Stimulated activated naive B cell treated with anti-CD40 and anti-IgM and Interleukin-4, amounts not matched to agents 10 μg/mL and 1 μg/mL and 100 μg/mL, for 72 hours (primary cell): ENCODE measurements around the gene CEP72.

Experiments
- ATAC-seq, 2 donors: fragments of 150-1000 bp; cut with Tn5 transposase; replicated peaks; 2 replicates each; pipeline ENCODE4 v1.10.0; 2021; ENCODE audit warnings: moderate library complexity in 1 of 2
- DNase-seq: peaks from one replicate; pipeline ENCODE4 v3.0.0; 2021
- H3K27ac Mint-ChIP-seq: one replicate; pipeline ENCODE4 v1.8.0; 2022; ENCODE audit warnings: mild to moderate bottlenecking, mixed read lengths
- H3K27me3 Mint-ChIP-seq, 2 donors: one replicate each; pipeline ENCODE4 v1.8.0; 2022; ENCODE audit warnings: mixed read lengths in 2 of 2
- H3K36me3 Mint-ChIP-seq, 2 donors: one replicate each; pipeline ENCODE4 v1.8.0; 2022; ENCODE audit warnings: mixed read lengths in 2 of 2, mild to moderate bottlenecking in 1 of 2
- H3K4me1 Mint-ChIP-seq, 2 donors: one replicate each; pipeline ENCODE4 v1.8.0; 2022; ENCODE audit warnings: mixed read lengths in 2 of 2, mild to moderate bottlenecking in 1 of 2
- H3K4me3 Mint-ChIP-seq, 2 donors: one replicate each; pipeline ENCODE4 v1.8.0; 2022; ENCODE audit warnings: mild to moderate bottlenecking in 2 of 2, mixed read lengths in 2 of 2, moderate library complexity in 1 of 2
- H3K9me3 Mint-ChIP-seq, 2 donors: one replicate each; pipeline ENCODE4 v1.8.0; 2022; ENCODE audit warnings: mixed read lengths in 2 of 2, mild to moderate bottlenecking in 1 of 2

CEP72 gene

DNA sequence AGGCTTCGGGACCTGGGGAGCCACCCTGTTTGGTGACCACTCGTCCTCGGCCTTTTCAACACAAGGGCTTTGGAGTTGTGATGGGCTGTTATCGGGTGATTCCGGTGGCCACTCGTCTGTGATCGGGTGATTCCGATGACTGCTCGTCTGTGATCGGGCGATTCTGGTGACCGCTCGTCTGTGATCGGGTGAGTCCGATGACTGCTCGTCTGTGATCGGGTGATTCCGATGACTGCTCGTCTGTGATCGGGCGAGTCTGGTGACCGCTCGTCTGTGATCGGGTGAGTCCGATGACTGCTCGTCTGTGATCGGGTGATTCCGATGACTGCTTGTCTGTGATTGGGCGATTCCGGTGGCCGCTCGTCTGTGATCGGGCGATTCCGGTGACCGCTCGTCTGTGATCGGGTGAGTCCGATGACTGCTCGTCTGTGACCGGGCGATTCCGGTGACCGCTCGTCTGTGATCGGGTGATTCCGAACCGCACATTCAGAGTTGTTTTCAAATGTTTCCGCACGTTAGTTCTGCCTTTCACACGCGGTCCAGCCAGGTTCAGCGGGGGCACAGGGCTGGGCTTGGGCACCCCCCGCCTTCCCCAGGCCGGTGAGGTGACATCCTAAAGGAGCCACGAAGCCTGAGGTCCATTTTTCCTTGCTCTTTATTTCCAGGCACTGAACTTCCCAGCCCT, 50.8 kb downstream of the CEP72 start:
- H3K9me3 Mint-ChIP-seq, result peaks cover 0 to 3% of the 10 kb centered on the region in 2 donors

DNA sequence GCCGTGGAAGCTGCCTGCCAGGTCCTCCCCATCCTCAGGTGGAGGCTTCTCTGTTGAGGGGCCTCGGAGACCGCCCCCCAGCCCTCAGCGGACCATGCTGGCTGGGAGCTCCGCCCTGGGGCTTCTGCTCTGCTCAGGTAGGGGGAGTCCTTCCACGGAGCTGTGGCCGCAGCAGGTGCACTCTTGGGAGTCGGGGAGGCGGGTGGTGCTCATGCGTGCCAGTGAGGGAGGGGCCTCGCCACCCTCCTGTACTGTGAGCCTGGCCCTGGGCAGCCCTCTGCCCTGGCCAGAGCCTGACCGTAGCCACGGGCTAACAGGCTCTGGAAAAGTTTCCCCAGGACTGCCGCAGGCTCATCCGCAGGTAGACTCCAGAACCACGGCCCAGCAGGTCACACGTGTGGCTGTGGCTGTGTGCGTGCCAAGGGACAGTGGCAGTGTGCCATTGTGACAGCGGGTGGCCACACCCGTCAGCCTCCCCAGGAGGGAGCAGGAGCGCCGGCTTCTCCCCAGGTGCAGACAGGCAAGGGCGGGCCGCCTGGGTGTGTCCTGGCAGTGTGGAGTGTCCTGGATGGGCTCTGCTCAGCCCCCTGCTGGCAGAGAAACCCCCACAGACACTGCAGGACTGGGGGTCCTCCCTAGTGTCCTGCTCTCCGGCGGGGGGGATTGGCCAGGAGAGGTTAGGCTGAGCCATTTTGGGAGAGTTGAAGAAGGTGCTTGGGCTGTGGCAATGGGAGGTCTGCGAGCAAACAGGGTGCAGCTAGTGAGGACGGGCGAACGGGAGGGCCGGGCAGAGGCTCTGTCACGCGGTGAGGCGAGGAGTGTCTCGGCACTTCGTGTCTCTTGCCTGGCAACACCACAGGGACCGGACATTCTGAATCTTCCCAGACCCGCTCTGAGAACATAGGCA, 51.5 kb downstream of the CEP72 start:
- ATAC-seq (no peak), DNase-seq (no peak)
- Mint-ChIP-seq H3K4me3 (no peak overlapping the region), H3K27me3 (no peaks in the 10 kb centered on the region), H3K27ac (no peak overlapping the region), H3K9me3 (peaks cover 0 to 2% of the 10 kb centered on the region in 2 donors), H3K36me3 (peaks cover 60 to 63% of the 10 kb centered on the region in 2 donors), H3K4me1 (no peaks in the 10 kb centered on the region)

More for the DNA sequence above, 50.8 kb downstream of the CEP72 start:
- DNase-seq, result no peak
- Mint-ChIP-seq H3K4me3 (no peak overlapping the region), H3K4me1 (no peaks in the 10 kb centered on the region), H3K27ac (no peak overlapping the region), H3K27me3 (no peaks in the 10 kb centered on the region), H3K36me3 (peaks cover 64 to 67% of the 10 kb centered on the region in 2 donors)
- no peak for ATAC-seq

DNA sequence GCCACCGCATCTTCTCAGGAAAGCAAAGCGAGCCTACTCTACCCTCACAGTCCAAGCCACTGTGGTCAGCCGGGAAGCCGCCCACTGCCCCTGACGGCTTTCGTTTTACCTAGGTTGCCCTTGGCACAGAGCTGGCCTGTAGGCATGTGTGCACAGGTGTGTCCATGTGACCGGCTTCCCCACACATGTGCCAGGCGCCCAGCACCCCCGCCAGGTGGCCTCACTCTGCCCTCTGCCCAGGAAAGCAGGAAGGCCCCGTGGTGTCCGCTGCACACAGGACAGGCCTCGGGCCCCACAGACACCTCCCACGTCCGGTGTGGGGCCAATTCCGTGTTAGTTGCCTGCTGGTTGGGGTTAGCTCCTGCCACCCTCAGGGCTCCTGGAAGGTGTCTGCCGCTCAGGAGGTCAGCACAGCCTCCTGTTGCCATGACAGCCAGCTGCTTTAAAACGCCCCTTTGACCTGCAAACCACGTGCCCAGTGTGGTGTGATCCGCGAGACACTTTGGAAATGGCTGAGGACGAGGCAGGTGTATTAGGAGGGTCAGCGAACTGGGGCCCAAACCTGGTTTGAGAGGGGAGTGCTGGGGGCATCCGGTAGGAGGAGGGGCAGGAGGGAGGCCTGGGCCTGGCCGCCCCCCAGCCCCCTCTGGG, 52.3 kb downstream of the CEP72 start:
- peaks cover 0 to 2% of the 10 kb centered on the region in 2 donors for H3K9me3 Mint-ChIP-seq
- H3K27me3 Mint-ChIP-seq, result no peaks in the 10 kb centered on the region
- H3K27ac Mint-ChIP-seq, result no peak overlapping the region
- DNase-seq (no peak), ATAC-seq (no peak)
- no peaks in the 10 kb centered on the region for H3K4me1 Mint-ChIP-seq
- H3K36me3 Mint-ChIP-seq, result peaks cover 55% of the 10 kb centered on the region in 2 donors
- no peak overlapping the region for H3K4me3 Mint-ChIP-seq

DNA sequence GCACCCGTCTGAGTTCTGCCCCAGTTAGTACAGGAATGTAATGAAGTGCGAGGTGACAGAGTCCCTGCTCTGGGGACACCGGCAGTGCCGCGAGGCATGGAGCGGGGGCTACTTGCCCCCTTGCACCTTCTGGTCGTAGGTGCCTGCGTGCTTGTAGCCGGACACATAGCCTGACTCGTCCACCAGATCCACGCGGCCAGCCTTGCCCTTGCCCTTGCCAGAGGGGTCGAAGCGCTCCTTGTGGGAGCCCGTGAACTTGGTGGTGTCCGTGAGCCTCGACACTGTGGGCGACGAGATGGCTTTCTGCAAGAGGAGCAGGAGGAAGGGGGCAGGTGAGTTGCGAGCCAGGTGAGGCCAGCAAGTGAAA, 52.8 kb downstream of the CEP72 start:
- H3K4me3 Mint-ChIP-seq, result no peak overlapping the region
- no peak for ATAC-seq
- no peak for DNase-seq
- H3K4me1 Mint-ChIP-seq, result no peaks in the 10 kb centered on the region
- peaks cover 50 to 51% of the 10 kb centered on the region in 2 donors for H3K36me3 Mint-ChIP-seq
- H3K9me3 Mint-ChIP-seq, result peaks cover 0 to 2% of the 10 kb centered on the region in 2 donors
- H3K27ac Mint-ChIP-seq, result no peak overlapping the region
- H3K27me3 Mint-ChIP-seq, result no peaks in the 10 kb centered on the region

DNA sequence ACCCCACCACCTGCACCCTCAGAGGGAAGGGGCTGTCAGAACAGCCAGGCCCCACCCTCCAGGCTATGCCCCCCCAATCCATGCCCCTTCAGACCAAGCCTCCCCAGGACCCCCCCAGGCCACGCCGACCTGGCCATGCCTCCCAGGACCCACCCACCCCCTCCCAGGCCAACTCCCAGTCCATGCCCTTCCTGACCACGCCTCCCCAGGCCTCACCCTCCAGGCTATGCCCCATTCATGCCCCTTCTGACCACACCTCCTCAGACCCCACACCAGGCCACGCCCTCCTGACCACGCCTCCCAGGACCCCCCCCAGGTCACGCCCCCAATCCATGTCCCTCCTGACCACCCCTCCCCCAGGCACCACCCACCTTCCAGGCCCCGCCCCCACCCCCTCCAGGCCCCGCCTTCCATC, 53.4 kb downstream of the CEP72 start:
- Mint-ChIP-seq H3K27me3 (no peaks in the 10 kb centered on the region), H3K4me3 (no peak overlapping the region), H3K4me1 (no peaks in the 10 kb centered on the region), H3K27ac (no peak overlapping the region), H3K9me3 (peaks cover 0 to 2% of the 10 kb centered on the region in 2 donors), H3K36me3 (peaks cover 45 to 47% of the 10 kb centered on the region in 2 donors)
- DNase-seq (no peak), ATAC-seq (no peak)

DNA sequence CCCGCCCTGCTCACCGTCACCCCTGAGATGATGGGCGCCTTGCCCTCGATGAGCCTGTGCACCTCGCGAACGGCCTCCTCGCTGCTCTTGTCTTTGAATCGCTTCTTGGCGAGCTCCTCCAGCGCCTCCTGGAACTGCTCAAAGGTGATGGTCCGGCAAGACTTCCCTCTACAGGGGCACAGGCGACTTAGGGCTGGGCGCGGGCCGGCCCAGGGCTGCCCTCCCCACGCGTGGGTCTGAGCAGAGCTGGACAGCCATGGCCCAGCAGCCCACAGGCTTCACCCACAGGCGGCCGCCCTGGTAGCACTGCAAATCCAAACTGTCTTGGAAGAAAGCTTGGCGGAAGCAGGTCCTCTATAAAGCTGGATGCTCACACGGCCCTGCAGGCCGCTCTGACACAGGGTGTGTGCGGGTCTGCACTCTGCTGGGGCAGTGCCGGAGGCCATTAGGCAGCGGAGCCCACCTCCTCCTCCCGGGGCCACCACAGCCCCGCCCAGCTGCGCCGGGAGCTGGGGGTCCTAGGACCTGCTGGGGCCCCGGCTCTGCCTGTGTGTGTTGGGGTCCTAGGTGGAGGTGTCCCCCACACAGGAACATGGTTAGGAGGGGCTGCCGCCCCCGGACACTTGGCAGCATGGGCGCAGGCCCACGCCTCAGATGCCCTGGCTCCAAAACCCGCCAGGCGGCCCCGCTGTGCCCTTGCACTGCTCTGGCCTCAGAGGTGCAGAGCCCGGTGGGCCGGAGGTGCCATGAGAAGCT, 54.0 kb downstream of the CEP72 start:
- H3K27me3 Mint-ChIP-seq, result no peaks in the 10 kb centered on the region
- H3K4me3 Mint-ChIP-seq, result no peak overlapping the region
- H3K27ac Mint-ChIP-seq, result no peak overlapping the region
- no peak for DNase-seq
- no peak for ATAC-seq
- H3K9me3 Mint-ChIP-seq, result peaks cover 0 to 2% of the 10 kb centered on the region in 2 donors
- H3K36me3 Mint-ChIP-seq, result peaks cover 41 to 43% of the 10 kb centered on the region in 2 donors
- H3K4me1 Mint-ChIP-seq, result no peaks in the 10 kb centered on the region

DNA sequence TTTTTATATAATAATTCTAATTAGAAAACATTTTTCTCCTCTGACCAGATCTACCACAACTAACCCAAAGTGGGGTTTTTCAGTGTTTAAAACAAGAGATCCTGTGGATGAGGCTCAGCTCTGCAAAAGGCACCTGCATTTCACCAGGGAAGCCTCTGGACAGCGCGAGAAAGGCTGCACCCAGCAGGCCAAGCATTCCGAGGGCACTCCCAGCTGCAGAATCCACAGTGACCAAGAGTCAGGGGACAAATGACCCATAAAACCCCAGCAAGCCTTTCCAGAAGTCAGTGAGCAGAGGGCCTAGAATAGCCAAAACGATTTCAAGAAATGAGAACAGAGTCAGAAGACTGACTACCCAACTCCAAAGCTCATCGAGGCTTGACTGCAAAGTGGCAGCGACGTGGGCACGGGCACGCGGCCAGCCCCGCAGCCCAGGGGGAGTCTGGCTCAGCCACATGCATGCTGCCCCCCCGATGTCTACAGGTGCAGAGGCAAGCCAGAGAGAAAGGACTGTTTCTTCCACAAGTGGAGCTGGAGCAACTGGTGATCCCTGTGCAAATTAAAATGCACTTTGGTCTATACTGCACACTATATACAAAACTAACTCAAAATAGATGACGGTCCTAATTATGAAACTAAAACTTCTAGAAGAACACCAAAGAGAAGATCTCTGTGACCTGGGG, 54.8 kb downstream of the CEP72 start:
- Mint-ChIP-seq H3K4me3 (no peak overlapping the region), H3K4me1 (peaks cover 0 to 2% of the 10 kb centered on the region in 2 donors), H3K9me3 (peaks cover 0 to 2% of the 10 kb centered on the region in 2 donors), H3K27me3 (peaks cover 0 to 1% of the 10 kb centered on the region in 2 donors), H3K27ac (no peak overlapping the region), H3K36me3 (peaks cover 36 to 37% of the 10 kb centered on the region in 2 donors)
- no peak for DNase-seq
- ATAC-seq, result no peak

DNA sequence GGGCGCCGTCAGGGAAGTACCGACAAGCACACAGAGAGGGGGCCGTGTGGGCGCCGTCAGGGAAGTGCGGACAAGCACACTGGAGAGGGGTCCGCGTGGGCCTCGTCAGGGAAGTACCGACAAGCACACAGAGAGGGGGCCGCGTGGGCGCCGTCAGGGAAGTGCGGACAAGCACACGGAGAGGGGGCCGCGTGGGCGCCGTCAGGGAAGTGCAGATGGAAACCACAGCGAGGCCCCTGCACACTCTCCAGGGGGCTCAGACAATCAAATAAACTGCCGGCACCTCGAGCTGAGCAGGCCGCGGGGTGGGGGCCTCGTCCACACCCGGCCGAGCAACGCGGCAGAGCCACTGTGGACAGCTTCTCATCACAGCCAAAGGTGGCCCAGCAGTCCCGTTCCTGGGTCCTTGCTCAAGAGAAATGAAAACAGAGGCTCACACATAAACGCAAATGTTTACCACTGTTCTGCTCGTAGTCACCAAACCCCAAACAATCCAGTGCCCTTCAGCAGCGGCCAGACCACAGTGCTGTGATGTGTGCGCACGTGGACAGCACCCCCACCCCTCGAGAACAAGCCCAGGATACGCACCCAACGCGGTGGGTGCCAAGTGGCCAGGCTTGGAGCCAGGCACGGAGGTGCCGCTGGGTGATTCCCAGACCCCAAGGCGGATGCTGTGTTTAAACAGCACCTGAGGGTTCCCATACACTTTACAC, 56.3 kb downstream of the CEP72 start:
- DNase-seq (no peak), ATAC-seq (no peak)
- Mint-ChIP-seq H3K4me3 (no peak overlapping the region), H3K36me3 (peaks cover 31 to 33% of the 10 kb centered on the region in 2 donors), H3K4me1 (peaks cover 8 to 16% of the 10 kb centered on the region in 2 donors), H3K27me3 (peaks cover 11 to 16% of the 10 kb centered on the region in 2 donors), H3K27ac (no peak overlapping the region), H3K9me3 (peaks cover 0 to 2% of the 10 kb centered on the region in 2 donors)

DNA sequence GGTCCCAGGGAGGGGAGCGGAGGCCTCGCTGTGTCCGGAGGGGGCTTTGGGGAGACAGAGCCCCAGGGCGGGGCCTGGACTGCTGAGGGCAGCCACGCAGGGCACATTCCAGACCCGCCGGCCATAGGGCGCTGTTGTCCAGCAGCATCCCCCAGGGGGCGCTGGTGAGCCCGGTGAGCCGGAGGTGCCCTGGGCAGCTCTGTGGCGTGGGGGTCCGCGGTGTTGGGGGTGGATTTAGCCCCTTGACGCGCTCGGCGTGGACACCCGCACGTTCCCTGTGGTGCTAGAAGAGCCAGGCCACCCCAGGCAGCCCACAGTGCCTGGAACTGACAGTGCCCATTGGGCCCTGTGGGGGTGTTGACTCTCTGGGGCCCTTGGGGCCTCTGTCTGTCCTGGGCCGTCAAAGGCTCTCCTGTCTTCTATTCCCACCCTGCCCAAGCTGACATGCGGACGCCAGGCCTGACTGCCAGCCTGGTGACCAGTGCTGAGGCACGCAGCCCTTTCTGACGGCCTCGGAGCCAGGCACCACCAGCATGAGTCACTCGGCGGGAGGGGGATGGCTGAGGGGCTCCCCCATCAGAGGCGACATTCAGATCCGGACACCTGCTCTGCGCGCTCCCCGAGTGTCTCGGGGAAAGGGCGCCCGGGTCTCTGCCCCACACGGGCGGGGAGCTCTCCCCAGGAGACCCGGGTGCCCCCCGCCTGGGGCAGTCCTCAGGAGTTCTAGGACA, 57.1 kb downstream of the CEP72 start:
- H3K4me1 Mint-ChIP-seq, result peaks cover 10 to 22% of the 10 kb centered on the region in 2 donors
- DNase-seq, result no peak
- peaks cover 17 to 24% of the 10 kb centered on the region in 2 donors for H3K27me3 Mint-ChIP-seq
- H3K27ac Mint-ChIP-seq, result no peak overlapping the region
- no peak overlapping the region for H3K4me3 Mint-ChIP-seq
- H3K9me3 Mint-ChIP-seq, result peaks cover 0 to 2% of the 10 kb centered on the region in 2 donors
- H3K36me3 Mint-ChIP-seq, result peaks cover 24% of the 10 kb centered on the region in 2 donors
- peak; percentile 29 to 32 for ATAC-seq

DNA sequence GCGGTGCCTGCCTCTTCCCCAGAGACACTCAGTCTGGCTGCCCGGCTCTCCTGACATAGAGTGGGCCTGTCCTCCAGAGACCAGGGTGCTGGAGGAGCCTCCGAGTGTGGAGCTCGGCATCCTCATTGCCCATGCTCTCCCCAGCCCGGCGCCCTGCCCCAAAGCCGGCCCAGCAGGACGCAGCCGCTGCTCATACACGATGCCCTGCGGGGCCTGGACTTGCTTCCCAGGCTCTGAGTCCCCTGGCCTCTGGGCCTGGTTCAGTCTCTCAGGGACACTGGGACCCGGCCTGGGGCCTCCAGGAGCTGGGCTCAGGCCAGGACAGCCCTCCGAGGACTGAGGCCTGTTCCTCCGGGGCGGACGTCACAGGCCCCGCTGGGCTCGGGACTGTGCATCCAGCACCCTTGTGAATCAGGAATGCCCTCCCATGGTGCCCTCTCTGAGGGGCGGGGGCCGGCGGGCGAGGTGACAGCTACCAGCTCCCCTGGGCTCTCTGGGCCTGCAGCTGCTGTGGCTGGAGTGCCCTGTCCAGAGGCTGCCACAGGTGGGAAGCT, 57.8 kb downstream of the CEP72 start:
- Mint-ChIP-seq H3K27me3 (peaks cover 20 to 27% of the 10 kb centered on the region in 2 donors), H3K4me1 (peaks cover 10 to 23% of the 10 kb centered on the region in 2 donors), H3K9me3 (peaks cover 0 to 2% of the 10 kb centered on the region in 2 donors), H3K36me3 (peaks cover 19 to 20% of the 10 kb centered on the region in 2 donors), H3K27ac (no peak overlapping the region), H3K4me3 (no peak overlapping the region)
- DNase-seq (no peak), ATAC-seq (no peak)

DNA sequence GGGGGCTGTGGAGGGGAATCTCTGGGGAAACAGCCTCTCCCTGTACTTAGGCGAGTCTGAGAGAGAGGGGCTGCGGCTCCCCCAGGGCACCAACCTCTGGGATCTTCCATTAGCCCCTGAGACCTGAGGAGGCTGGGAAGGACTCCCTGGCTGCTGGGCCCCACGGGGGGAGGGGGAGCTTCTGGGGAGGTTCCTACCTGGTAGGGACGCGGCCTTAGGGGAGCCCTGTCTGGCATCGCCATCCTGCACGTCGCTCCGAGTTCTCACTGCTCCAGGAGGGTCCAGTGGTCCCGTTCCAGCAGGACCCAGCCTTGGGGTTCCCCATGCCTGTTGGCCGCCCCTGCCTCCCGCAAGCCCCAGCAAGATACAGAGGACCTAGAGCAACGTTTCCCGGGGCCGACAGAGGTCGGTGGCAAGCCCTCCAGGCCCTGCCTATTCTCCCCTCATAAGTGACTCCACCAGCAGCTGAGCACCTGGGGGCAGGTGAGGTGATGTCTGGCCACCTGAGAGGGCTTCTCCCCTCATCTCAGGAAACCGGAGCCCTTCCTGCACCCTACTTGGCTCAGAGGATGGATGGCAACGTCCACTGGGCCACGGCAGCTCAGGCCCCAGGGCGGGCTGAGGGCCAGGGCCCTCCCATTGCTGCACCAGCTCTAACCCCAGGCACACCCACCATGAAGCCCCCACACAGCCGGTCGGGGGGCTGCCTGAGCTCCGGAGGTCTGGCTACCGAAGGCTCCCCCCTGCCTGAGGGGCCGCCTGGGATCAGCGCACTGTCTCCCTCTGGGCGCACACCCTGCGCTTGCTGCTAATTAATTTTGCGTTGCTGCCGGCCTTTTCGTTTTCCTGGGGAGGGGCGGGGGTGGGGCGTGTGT, 58.5 kb downstream of the CEP72 start:
- peaks cover 10 to 23% of the 10 kb centered on the region in 2 donors for H3K4me1 Mint-ChIP-seq
- peaks cover 20 to 29% of the 10 kb centered on the region in 2 donors for H3K27me3 Mint-ChIP-seq
- DNase-seq, result no peak
- H3K27ac Mint-ChIP-seq, result no peak overlapping the region
- ATAC-seq, result no peak
- peaks cover 17 to 18% of the 10 kb centered on the region in 2 donors for H3K36me3 Mint-ChIP-seq
- H3K9me3 Mint-ChIP-seq, result peaks cover 0 to 2% of the 10 kb centered on the region in 2 donors
- no peak overlapping the region for H3K4me3 Mint-ChIP-seq
